GM18870 (cell line): ENCODE data around the gene TRIM17.

Experiments
- ATAC-seq: cut with Tn5 transposase; IDR thresholded peaks from one replicate; pipeline ENCODE4 v1.9.1; 2021; ENCODE audit warnings: moderate library complexity; ENCODE audit not compliant: unreplicated experiment

Gene TRIM17

DNA sequence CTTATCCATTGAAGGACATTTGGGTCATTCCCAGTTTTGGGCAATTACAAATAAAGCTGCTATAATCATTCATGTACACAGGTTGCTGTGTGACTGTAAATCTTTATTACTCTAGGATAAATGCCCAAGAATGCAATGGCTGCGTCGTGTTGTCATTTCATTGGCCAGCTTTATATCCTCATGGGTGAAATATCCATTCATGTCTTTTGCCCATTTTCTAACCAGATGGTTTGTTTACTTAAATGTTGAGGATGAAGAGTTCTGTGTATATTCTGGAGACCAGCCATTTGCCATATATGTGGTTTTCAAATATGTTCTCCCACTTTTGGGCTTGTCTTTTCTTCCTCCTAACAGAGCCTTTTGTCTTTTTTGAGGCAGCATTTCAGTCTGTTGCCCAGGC is 35.3 kb downstream of the TRIM17 start:
- no peak for ATAC-seq

DNA sequence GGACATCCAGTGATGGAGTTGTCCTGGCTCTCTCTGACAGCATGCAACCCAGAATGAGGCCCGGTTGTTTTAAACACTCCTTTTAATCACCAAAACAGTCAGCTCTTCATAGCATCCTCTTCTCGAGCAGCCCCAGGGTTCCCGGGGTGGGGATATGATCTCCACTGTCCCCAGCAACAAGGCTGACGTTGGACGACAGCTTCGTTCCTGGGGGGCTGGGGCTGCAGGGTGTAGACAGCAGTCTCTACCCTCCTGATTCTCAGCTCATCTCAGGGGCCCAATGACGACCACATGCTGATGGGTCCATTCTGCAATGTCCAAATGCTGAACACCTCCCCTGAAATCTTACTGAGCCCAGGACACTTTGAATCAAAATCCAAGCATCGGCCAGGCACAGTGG is 37.0 kb downstream of the TRIM17 start:
- ATAC-seq = no peak

DNA sequence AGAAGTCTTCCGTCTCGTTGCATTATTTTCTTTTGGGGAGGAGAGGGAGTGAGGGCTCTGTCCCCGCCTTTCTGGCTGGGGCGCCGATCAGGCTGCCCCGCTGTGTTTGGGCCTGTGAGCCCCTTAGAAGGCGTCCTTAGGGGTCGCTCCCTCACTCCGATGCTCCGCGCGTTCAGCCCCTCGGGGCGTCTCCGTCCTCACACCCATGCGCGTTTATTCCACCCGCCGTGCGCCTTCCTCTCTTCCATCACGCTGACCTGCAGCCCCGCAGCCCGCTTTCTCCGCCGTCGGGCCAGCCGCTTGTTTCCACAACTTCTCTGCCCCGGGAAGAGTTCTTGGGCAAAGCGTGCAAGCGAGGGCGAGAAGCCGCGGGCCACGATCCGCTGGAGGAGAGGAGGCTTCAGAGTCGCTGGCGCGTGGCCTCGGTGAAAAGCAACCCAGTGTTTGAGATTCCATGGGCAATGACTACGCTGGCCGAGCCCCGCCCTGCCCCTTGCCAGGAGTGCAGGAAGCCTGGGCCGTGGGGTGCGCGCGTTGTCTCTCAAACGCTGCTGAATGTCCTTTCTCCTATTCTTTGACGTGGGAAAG is 37.7 kb downstream of the TRIM17 start:
- no peak for ATAC-seq

DNA sequence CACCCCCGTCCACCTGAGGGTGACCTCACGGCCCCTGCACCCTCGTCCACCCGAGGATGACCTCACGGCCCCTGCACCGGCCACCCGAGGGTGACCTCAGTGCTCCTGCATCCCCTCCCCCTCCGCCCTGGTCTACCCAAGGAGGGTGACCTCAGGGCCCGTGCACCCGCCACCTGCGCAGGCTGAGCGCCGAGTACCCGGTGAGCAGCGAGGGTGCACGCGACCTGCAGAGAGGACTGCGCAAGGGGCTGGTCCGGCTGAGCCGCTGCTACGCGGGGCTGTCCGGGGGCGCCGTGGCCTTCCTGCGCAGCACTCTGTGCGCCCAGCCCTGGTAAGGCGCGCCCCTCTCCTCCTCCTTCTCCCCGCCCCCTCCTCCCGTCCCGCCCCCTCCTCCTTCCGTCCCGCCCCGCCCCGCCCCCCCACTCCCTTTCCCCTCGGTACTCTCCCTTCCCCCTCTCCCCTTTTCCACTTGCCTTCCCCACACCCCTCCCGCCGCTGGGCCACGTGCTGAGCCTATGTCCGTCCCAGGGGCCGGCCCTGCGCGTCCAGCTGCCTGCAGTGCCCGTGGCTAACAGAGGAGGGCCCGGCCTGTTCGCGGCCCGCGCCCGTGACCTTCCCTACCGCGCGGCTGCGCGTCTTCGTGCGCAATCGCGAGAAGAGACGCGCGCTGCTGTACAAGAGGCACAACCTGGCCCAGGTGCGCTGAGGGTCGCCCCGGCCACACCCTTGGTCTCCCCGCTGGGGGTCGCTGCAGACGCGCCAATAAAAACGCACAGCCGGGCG is 38.4 kb downstream of the TRIM17 start:
- ATAC-seq = no peak

DNA sequence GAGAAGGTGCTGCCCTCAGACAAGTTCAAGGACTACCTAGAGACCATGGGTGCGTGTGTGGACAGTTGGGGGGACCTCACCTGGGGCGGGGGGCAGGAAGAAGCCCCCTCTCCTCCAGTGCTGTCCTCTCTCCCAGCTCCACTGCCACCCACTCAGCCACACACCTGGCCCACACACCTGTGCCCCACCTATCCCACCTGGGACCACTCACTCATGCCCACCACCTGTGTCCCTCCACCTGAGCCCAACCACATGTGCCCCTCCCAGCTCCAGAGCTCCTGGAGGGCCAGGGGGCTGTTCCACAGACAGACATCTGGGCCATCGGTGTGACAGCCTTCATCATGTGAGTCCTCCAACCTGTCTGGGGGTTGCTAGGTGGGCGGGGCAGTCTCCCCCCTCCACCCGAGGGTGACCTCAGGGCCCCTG is 39.0 kb downstream of the TRIM17 start:
- ATAC-seq = no peak

DNA sequence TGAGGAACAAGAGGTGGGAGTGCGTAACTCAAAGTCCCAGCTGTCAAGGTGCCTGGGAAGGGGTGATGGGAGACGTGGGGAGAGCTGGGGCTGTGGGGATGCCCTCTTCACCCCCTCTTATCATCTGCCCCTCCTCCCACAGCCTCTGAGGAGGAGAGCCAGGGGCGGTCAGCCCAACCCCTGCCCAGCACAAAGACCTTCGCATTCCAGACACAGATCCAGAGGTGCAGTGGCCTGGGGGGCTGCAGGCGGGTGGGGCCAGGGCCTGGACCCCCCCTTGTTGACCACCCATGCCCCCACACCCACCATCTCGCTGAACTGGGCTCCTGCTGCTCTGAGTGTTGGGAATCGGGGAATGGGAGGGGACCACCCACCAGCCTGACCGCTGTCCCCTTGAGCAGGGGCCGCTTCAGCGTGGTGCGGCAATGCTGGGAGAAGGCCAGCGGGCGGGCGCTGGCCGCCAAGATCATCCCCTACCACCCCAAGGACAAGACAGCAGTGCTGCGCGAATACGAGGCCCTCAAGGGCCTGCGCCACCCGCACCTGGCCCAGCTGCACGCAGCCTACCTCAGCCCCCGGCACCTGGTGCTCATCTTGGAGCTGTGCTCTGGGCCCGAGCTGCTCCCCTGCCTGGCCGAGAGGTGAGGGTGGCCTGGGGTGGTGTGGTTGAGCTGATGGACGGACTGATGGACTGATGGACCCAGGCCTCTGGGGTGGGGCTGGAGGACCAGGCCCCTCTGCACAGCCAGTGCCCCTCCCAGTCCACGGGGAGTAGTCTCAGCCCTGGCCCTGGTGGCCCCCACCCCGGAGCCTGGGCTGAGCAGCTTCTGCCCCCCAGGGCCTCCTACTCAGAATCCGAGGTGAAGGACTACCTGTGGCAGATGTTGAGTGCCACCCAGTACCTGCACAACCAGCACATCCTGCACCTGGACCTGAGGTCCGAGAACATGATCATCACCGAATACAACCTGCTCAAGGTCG is 39.7 kb downstream of the TRIM17 start:
- ATAC-seq = no peak

DNA sequence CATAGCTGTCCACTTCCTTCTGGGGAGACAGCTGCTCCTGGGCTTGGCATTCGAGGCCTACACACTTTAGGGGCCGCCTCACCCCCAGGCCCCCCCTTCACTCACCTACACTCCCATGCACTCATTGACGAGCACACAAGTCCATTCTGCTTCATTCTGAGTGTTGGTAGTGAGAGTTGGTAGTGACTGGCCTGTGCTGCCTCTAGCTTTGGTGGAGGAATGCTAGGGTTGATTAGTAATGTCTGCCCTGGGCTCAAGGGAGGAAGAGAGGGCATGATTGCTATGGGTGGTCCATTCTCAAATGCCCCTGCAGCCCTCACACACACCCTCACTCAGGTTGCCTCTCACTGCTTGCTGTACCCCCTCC is 40.4 kb downstream of the TRIM17 start:
- no peak for ATAC-seq

DNA sequence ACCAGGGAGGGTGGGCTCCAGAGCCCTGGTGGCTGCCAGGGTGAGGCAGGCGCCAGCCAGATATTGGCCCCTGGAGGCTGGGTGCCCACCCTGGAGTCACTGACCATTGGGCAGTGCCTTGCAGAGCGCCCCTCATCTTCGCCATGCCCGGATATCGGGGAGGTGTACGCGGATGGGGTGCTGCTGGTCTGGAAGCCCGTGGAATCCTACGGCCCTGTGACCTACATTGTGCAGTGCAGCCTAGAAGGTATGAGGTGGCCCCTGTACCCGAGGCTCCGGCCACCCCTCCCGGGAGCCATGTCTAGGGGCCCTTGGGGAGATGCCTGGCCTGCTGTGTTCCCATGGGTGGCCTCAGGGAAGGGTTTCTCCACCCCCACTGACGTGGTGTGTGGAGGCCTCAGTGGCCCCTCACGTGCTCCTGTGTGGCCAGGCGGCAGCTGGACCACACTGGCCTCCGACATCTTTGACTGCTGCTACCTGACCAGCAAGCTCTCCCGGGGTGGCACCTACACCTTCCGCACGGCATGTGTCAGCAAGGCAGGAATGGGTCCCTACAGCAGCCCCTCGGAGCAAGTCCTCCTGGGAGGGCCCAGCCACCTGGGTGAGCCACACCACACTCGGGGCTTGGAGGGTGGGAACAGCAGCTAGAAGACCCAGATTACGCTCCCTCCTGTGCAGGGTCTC is 40.9 kb downstream of the TRIM17 start:
- ATAC-seq = no peak

DNA sequence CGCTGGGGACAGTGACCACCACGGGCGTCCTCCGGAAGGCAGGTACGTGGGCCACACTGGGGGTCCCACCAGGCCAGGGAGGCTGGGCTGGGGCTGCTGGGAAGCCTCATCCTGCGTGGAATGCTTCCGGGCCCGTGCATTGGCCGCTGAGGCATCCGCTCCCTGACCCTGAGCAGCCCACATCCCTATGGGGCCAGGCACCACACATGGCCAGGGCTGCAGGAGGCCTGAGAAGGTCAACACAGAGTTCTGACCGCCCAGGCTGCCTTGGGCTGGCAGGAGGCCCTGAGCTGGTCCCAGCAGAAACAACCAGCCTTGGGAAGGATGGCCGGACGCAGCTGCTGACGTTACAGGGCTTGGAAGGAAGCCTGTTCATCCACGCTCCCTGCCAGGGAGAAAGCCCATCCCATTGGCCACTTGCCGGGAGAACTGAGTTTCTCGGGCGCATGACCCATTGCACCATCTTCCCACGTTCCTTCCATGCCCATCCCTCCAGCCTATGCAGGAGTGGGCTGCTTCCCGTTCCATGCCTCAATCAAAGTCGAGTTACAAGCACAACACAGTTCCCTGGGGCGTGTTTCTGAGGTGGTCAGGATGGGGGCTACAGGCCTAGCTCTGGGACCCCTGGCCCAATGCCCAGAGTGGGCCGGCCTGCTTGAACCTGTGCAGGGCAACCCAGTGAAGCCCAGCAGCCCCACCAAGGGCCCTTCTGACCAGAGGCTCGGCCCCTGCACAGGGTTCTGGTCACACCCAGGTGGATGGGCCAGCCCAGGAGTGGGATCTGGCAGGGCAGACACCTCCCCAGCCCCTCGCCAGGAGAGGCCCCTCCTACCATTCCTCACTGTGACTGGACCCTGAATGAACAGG is 41.7 kb downstream of the TRIM17 start:
- ATAC-seq = no peak

DNA sequence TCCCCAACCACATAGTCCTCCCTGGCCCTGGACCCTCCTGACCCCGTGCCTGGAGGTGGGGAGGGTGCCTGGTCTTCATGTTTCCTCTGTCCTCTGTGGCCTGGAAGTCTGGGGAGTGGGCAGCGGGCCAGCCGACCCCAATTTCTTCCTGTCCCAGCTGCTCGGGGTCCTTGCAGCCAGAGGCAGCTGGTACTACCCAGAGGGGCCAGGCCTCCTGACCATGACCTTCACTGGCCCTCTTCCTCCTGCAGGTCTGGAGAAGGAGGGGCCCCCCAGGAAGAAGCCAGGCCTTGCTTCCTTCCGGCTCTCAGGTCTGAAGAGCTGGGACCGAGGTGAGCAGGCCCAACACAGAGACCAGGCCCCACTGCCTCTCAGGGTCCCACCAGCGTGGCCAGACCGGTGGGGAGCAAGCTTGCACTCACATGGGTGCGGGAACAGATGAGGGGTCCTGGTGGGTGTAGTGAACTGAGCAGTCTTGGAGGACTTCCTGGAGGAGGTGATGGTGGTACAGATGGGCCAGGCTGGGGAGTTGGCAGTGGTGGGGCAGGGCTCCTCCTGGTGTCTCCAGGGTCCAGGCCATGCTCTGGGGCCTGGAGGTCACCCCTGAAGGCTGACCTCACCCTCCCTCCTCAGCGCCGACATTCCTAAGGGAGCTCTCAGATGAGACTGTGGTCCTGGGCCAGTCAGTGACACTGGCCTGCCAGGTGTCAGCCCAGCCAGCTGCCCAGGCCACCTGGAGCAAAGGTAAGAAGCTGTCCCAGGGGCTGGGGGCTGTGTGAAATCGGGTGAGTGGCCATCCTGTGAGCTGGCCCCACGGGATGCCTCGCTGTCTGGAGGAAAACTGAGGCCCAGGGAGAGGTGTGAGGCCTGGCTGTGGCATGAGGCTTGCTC is 42.7 kb downstream of the TRIM17 start:
- no peak for ATAC-seq

DNA sequence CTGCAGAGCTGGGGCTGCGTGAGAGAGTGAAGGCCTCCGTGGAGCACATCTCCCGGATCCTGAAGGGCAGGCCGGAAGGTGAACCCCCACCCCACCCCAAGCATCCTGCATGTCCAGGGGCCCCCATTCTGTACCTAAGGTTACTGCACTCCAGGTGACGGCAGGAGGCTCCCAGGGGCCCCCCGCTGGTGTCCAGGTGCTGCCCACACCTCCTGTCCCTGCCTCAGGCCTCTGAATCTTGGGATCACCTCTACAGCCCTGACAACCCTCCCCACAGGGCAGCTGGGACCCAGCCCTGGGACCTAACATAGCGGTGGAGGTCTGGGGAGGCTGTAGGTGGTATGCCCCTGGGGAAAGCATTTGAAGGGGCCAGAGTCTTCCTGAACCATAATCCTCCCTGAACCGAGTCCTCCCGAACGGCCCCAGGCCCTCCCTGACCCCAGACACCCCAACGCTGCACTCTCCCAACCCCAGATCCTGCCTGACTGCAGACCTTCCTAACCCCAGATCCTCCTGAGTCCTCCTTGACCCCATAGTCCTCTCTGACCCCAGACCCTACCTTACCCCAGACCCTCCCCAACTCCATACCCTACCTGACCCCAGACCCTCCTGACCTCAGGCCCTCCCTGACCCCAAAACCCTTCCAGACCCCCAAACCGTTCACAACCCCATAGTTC is 43.5 kb downstream of the TRIM17 start:
- no peak for ATAC-seq

DNA sequence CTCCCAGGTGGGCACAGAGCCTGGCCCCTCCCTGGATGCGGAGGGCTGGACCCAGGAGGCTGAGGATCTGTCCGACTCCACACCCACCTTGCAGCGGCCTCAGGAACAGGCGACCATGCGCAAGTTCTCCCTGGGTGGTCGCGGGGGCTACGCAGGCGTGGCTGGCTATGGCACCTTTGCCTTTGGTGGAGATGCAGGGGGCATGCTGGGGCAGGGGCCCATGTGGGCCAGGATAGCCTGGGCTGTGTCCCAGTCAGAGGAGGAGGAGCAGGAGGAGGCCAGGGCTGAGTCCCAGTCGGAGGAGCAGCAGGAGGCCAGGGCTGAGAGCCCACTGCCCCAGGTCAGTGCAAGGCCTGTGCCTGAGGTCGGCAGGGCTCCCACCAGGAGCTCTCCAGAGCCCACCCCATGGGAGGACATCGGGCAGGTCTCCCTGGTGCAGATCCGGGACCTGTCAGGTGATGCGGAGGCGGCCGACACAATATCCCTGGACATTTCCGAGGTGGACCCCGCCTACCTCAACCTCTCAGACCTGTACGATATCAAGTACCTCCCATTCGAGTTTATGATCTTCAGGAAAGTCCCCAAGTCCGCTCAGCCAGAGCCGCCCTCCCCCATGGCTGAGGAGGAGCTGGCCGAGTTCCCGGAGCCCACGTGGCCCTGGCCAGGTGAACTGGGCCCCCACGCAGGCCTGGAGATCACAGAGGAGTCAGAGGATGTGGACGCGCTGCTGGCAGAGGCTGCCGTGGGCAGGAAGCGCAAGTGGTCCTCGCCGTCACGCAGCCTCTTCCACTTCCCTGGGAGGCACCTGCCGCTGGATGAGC is 44.3 kb downstream of the TRIM17 start:
- no peak for ATAC-seq

DNA sequence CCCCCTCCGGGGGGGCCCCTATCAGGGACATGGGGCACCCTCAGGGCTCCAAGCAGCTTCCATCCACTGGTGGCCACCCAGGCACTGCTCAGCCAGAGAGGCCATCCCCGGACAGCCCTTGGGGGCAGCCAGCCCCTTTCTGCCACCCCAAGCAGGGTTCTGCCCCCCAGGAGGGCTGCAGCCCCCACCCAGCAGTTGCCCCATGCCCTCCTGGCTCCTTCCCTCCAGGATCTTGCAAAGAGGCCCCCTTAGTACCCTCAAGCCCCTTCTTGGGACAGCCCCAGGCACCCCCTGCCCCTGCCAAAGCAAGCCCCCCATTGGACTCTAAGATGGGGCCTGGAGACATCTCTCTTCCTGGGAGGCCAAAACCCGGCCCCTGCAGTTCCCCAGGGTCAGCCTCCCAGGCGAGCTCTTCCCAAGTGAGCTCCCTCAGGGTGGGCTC is 44.9 kb downstream of the TRIM17 start:
- no peak for ATAC-seq

DNA sequence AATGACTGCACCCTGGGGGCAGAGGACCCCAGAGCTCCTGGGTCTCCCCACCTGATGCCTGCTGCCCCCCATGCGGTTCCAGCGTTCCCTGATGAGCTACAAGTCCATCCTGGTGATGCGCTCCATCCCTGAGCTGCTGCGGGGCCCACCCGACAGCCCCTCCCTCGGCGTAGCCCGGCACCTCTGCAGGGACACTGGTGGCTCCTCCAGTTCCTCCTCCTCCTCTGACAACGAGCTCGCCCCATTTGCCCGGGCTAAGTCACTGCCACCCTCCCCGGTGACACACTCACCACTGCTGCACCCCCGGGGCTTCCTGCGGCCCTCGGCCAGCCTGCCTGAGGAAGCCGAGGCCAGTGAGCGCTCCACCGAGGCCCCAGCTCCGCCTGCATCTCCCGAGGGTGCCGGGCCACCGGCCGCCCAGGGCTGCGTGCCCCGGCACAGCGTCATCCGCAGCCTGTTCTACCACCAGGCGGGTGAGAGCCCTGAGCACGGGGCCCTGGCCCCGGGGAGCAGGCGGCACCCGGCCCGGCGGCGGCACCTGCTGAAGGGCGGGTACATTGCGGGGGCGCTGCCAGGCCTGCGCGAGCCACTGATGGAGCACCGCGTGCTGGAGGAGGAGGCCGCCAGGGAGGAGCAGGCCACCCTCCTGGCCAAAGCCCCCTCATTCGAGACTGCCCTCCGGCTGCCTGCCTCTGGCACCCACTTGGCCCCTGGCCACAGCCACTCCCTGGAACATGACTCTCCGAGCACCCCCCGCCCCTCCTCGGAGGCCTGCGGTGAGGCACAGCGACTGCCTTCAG is 45.5 kb downstream of the TRIM17 start:
- no peak for ATAC-seq

DNA sequence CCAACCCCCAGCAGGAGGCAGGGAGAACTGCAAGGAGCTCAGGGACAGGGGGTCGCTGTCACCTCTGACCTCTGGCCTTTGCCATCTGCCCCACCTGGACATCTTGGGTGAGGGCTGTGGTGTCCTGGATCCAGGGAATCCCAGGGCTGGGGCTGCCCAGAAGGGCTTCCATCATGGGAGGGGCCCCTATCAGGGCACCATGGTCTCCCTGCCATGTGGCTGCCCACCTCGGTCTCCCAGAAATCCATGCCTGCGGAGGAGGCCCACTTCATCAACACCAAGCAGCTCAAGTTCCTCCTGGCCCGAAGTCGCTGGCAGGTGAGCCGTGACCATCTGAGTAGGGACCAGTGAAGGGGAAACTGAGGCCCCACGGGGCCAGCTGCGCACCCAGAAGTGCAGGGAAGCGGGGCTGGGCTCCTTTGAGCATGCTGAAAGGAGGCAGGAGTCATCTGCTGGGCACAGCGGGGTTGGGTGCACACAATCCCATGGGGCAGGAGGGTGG is 46.2 kb downstream of the TRIM17 start:
- ATAC-seq = no peak

DNA sequence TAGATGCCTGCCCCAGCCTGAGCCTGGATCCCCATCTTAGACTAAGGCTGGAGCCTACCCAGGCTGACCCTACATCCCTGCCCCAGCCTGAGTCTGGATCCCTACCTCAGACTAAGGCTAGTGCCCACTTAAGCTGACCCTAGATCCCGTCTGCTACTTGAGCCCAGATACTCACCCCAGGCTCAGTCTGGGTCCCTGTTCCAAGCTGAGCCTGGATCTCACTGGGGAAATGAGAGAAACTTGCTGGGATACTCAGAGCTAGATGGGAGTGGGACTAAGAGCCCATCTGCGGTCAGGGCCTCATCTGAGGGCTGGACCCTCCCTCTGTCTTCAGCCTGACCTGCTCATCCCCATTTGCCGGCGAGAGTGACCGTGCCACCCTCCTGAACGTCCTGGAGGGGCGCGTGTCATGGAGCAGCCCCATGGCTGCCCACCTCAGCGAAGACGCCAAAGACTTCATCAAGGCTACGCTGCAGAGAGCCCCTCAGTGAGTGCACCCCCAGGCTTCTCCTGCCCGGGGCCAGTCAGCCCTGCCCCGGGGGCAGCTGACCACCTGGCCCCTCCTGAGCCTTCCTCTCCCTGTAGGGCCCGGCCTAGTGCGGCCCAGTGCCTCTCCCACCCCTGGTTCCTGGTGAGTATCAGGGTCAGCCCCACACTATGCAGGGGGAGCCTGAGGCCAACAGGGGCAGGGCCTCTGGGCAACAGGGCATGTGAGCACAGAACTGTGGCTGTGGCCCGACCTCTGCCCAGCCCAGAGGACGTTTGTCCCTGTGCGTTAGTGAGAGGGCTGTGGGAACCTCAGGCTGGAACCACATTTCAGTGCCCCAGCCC is 46.8 kb downstream of the TRIM17 start:
- ATAC-seq = no peak
